ENCODE measurements around the gene COMMD1.

Gene COMMD1

DNA sequence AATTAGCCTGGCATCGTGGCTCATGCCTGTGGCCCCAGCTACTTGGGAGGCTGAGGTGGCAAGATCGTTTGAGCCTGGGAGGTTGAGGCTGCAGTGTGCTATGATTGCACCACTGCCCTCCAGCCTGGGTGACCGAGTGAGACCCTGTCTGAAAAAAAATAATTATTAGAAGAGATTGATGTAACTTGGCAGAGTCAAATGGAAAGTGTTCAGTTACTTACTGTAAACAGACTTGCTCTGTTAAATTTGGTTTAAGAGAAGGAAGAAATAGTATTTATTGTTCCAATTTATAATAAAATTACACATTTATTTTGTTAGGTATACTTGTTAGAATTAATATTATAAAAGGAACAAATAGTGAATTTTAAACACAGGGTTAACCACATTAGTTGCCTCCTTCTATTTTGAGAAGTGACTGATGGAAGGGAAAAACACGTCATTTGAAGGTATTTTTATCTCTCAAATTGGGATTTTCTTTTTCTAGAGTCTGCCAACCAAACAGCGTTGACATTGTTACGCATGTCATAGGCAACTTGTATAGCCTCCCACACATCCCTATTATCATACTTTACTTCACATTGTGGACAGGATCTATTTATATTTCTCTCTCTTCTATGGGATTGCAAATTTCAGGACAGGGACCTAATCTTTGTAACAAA is 171.6 kb downstream of the COMMD1 start:
- Histone ChIP-seq H3K4me1 (ENCODE audit: control insufficient read depth, insufficient read depth, low read length, poor library complexity, severe bottlenecking) (no peaks in the 10 kb centered on the region), H3K36me3 (ENCODE audit: control insufficient read depth, insufficient read depth, low read length) (peaks cover 4% of the 10 kb centered on the region), H3K27ac (ENCODE audit: low read depth, low read length, severe bottlenecking) (no peak overlapping the region), H3K4me3 (ENCODE audit: extremely low read depth, insufficient read depth, low read length, poor library complexity, severe bottlenecking) (no peak overlapping the region), H3K9me3 (ENCODE audit: control insufficient read depth, low read length) (peaks cover 11% of the 10 kb centered on the region)
- WGBS, 2 experiments (ENCODE audit: insufficient coverage in 2 of 2): 91 to 100% methylated on average over 4 to 5 of the region's 6 CpGs

DNA sequence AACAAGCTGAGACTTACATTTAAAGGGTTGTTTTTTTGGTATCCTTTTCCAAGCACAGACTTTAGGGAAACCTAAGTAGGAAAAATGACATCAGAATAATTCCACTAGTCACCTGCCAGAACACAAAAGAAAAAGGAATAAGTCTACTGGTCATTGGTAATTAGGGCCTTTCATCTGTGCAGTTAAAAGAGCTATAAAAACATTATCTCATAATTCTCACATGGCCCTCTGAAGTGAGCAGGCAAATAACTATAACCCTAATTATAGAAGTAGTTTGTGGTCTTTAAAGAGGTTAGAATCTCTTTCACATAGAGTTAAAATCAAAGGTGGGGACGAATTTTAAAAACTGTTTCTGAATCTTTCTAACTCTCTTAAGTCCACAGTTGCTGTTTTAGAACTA is 179.3 kb downstream of the COMMD1 start:
- no CpG with 5 or more reads among the region's 1 CpG for WGBS, 2 experiments (ENCODE audit: insufficient coverage in 2 of 2)
- Histone ChIP-seq H3K36me3 (ENCODE audit: control insufficient read depth, insufficient read depth, low read length) (no peaks in the 10 kb centered on the region), H3K9me3 (ENCODE audit: control insufficient read depth, low read length) (no peaks in the 10 kb centered on the region), H3K4me3 (ENCODE audit: extremely low read depth, insufficient read depth, low read length, poor library complexity, severe bottlenecking) (no peak overlapping the region), H3K27ac (ENCODE audit: low read depth, low read length, severe bottlenecking) (no peak overlapping the region), H3K4me1 (ENCODE audit: control insufficient read depth, insufficient read depth, low read length, poor library complexity, severe bottlenecking) (no peaks in the 10 kb centered on the region)

DNA sequence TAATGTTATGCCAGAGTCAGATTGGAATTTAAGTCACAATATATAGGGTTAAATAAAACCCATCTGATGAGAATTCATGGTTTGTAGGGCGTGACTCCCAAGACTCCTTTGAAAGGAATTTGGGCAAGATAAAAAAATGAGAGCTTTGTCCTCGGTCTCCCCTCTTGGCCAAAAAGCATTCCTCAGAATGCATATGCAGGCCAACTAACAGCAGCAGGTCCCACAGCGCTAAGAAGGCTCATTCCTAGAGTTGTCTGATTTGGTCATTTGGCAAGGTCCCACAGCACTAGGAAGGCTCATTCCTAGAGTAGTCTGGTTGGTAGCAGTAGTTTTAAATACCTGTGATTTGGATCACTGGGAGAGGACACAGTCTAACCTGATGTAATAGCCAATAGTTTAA is 184.2 kb downstream of the COMMD1 start:
- no peak overlapping the region for H3K4me3 ChIP-seq (ENCODE audit: extremely low read depth, insufficient read depth, low read length, poor library complexity, severe bottlenecking)
- H3K4me1 ChIP-seq (ENCODE audit: control insufficient read depth, insufficient read depth, low read length, poor library complexity, severe bottlenecking): no peaks in the 10 kb centered on the region
- 80 to 83% methylated on average over 2 to 3 of the region's 3 CpGs for WGBS, 2 experiments (ENCODE audit: insufficient coverage in 2 of 2)
- H3K27ac ChIP-seq (ENCODE audit: low read depth, low read length, severe bottlenecking): no peak overlapping the region
- H3K9me3 ChIP-seq (ENCODE audit: control insufficient read depth, low read length): no peaks in the 10 kb centered on the region
- H3K36me3 ChIP-seq (ENCODE audit: control insufficient read depth, insufficient read depth, low read length): no peaks in the 10 kb centered on the region

DNA sequence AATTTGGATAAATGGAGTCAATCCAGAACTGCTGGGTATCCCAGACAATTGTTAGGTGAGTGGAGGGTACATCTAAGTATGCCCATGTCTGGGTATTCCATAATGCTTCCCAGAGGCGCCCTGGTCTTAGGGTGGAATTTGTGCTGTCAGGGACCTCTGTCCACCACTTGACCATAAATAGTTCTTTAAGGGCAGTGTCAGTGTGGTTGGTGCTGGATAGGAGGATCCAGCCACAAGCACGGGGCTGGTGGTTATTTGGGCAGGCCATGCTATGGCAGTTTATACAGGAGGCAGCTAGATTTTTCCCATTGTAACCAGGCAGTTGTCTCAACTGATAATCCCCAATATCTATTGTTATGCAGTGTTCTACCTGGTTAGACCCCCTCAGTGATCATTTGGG is 186.0 kb downstream of the COMMD1 start:
- H3K4me3 ChIP-seq (ENCODE audit: extremely low read depth, insufficient read depth, low read length, poor library complexity, severe bottlenecking): no peak overlapping the region
- no peaks in the 10 kb centered on the region for H3K9me3 ChIP-seq (ENCODE audit: control insufficient read depth, low read length)
- no peaks in the 10 kb centered on the region for H3K4me1 ChIP-seq (ENCODE audit: control insufficient read depth, insufficient read depth, low read length, poor library complexity, severe bottlenecking)
- H3K27ac ChIP-seq (ENCODE audit: low read depth, low read length, severe bottlenecking): no peak overlapping the region
- WGBS, 2 experiments (ENCODE audit: insufficient coverage in 2 of 2): 80 to 100% methylated on average over 1 of the region's 2 CpGs
- no peaks in the 10 kb centered on the region for H3K36me3 ChIP-seq (ENCODE audit: control insufficient read depth, insufficient read depth, low read length)

DNA sequence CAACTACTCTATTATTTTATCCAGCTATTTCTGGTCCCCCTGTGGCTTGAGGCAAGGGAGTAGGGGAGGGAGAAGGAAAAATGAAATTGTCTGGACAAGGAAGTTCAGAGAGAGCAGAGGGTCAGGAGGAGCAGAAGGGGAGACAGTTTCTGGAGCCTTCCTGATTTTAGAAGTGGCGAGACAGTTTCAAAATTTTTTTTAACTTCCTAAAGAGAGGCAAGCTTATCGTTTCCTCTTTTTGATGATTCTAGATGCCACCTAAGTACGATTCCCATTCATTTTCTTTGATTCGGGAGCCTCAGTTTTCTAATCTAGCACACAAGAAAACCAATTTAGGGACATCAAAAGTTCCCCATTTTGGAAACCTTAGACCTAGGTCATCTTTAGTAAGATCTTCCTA is 193.6 kb downstream of the COMMD1 start:
- Histone ChIP-seq H3K4me3 (ENCODE audit: extremely low read depth, insufficient read depth, low read length, poor library complexity, severe bottlenecking) (no peak overlapping the region), H3K4me1 (ENCODE audit: control insufficient read depth, insufficient read depth, low read length, poor library complexity, severe bottlenecking) (no peaks in the 10 kb centered on the region), H3K27ac (ENCODE audit: low read depth, low read length, severe bottlenecking) (no peak overlapping the region), H3K36me3 (ENCODE audit: control insufficient read depth, insufficient read depth, low read length) (no peaks in the 10 kb centered on the region), H3K9me3 (ENCODE audit: control insufficient read depth, low read length) (no peaks in the 10 kb centered on the region)
- WGBS, 2 experiments (ENCODE audit: insufficient coverage in 2 of 2): 94 to 98% methylated on average over 4 of the region's 4 CpGs

DNA sequence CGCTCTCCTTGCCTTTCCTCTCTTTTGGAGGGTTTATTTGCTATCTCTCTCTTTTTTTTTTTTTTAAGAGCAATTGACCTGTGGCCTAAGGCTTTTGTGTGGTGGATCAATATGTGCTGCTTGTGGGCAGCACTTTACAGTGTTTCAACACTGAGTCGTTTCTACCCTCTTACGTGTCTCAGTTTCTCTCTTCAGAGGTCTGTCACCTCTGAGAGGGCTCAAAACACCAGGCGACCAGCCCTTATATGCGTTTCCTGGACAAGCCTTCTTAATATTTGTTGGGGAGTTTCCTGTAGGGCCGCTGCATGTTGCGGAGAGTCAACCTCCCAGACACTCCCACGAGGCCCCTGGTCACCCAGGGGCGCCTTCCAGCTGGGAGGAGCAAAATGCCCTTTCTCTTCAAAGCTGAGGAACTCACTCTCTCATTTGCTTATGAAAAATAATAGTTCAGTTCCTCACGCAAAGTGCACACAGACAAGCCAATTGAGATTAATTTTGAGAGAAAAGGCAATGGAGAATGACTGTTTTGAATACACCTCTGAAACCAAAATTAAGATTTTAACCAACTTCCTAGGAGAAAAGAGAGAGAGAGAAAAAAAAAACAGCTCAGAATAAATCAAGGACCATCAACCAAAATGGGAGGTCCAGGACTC is 194.2 kb downstream of the COMMD1 start:
- no peak overlapping the region for H3K27ac ChIP-seq (ENCODE audit: low read depth, low read length, severe bottlenecking)
- H3K4me3 ChIP-seq (ENCODE audit: extremely low read depth, insufficient read depth, low read length, poor library complexity, severe bottlenecking): no peak overlapping the region

DNA sequence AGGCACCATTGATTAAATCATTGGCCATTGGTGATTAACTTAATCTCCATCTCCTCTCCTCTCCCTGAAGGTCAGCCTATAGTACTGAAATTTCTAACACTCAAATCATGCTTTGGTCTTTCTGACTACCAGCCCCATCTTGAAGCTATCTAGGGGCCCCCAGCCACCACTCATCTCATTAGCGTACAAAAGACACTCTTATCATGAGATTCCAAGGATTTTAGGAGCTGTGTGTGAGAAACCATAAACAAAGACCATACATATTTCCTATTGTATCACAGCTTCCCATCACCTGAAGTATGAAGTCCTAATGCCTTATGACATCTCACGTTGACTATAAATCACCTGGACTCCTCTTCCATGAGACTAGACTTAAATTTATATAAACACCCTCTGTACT is 196.4 kb downstream of the COMMD1 start:
- Histone ChIP-seq H3K4me1 (ENCODE audit: control insufficient read depth, insufficient read depth, low read length, poor library complexity, severe bottlenecking) (no peaks in the 10 kb centered on the region), H3K4me3 (ENCODE audit: extremely low read depth, insufficient read depth, low read length, poor library complexity, severe bottlenecking) (no peak overlapping the region)
- 78 to 88% methylated on average over 1 of the region's 2 CpGs for WGBS, 2 experiments (ENCODE audit: insufficient coverage in 2 of 2)

More for the DNA sequence above, 194.2 kb downstream of the COMMD1 start:
- no peaks in the 10 kb centered on the region for H3K36me3 ChIP-seq (ENCODE audit: control insufficient read depth, insufficient read depth, low read length)
- no peaks in the 10 kb centered on the region for H3K4me1 ChIP-seq (ENCODE audit: control insufficient read depth, insufficient read depth, low read length, poor library complexity, severe bottlenecking)
- H3K9me3 ChIP-seq (ENCODE audit: control insufficient read depth, low read length): no peaks in the 10 kb centered on the region
- WGBS, 2 experiments (ENCODE audit: insufficient coverage in 2 of 2): 86 to 95% methylated on average over 2 to 7 of the region's 10 CpGs

DNA sequence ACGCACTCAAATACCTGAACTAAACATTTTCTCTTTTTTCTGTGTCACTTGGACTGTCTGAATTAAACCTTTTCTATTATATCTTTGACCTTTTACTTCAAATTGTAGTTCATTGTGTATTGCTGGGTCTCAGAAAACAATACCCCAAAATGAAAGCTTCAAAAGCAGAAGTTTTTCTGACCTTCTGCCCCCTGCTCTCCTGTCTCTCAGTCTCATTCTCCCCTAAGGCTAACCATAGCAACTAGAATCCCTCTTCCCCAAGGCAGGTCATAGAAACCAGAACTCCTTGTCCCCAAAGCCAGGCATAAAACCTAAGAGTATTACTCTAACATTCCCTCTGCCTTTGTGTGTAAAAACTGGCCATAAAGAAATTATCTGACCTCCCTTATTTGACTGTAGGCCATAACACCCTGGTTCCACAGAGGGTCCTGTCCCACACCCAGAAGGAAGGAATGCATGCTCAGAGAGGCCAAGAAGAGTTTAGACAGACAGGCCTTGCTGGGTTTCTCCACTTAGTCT is 197.0 kb downstream of the COMMD1 start:
- 89% methylated on average over 1 of the region's 1 CpG; no CpG with 5 or more reads in 1 of the 2 experiments for WGBS, 2 experiments (ENCODE audit: insufficient coverage in 2 of 2)
- no peaks in the 10 kb centered on the region for H3K4me1 ChIP-seq (ENCODE audit: control insufficient read depth, insufficient read depth, low read length, poor library complexity, severe bottlenecking)
- no peak overlapping the region for H3K4me3 ChIP-seq (ENCODE audit: extremely low read depth, insufficient read depth, low read length, poor library complexity, severe bottlenecking)
- H3K9me3 ChIP-seq (ENCODE audit: control insufficient read depth, low read length): no peaks in the 10 kb centered on the region
- no peaks in the 10 kb centered on the region for H3K36me3 ChIP-seq (ENCODE audit: control insufficient read depth, insufficient read depth, low read length)
- H3K27ac ChIP-seq (ENCODE audit: low read depth, low read length, severe bottlenecking): no peak overlapping the region

More for the DNA sequence above, 196.4 kb downstream of the COMMD1 start:
- Histone ChIP-seq H3K9me3 (ENCODE audit: control insufficient read depth, low read length) (no peaks in the 10 kb centered on the region), H3K27ac (ENCODE audit: low read depth, low read length, severe bottlenecking) (no peak overlapping the region), H3K36me3 (ENCODE audit: control insufficient read depth, insufficient read depth, low read length) (no peaks in the 10 kb centered on the region)

DNA sequence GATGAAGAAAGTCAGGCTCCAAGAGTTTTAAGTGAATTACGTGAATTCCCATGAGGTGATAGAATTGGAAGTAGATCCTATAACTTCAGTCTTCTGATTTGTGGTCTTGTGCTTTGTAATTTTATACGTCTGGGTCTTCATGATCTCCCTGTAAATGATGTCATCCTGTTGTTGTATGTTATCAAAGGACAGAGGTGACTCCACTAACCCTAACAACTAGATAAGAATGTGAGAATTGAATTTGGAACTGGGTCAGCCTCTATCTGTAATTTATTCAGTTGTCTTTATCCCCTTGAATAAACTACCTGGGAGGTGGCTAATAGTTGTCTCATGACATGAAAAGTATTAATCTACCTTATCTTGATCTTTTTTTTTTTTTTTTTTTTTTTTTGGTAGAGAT is 204.1 kb downstream of the COMMD1 start:
- H3K36me3 ChIP-seq (ENCODE audit: control insufficient read depth, insufficient read depth, low read length): no peaks in the 10 kb centered on the region
- H3K4me3 ChIP-seq (ENCODE audit: extremely low read depth, insufficient read depth, low read length, poor library complexity, severe bottlenecking): no peak overlapping the region
- 79 to 100% methylated on average over 1 to 2 of the region's 2 CpGs for WGBS, 2 experiments (ENCODE audit: insufficient coverage in 2 of 2)
- H3K9me3 ChIP-seq (ENCODE audit: control insufficient read depth, low read length): no peaks in the 10 kb centered on the region
- peaks cover 3% of the 10 kb centered on the region for H3K4me1 ChIP-seq (ENCODE audit: control insufficient read depth, insufficient read depth, low read length, poor library complexity, severe bottlenecking)
- no peak overlapping the region for H3K27ac ChIP-seq (ENCODE audit: low read depth, low read length, severe bottlenecking)

DNA sequence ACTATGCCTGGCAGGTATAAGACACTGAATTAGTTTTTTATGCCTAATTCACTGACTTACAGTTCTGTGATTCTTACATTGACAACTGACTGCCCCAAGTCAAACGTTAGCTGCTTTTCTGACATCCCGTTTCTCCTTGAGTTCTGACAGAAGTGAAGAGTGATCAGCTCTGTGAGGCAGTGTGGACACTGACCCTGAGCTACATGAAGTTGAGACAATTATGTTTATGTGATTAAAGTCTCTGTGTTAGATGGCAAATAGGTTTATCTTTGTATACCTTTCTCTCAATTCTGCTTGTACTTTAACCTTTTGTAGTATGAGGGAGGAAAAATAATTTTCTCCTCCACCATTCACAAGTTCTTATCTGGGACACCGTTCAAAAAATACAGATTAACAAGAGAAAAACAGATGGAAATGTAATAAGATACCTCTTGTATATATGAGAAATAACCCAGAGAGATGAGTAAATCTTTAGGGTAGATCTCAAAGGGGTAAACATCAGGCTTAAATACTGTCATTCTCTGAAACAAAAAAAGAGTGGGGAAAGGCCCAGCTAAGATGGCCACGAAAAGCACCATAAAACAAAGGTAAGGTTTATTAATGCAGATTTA is 205.0 kb downstream of the COMMD1 start:
- WGBS, 2 experiments (ENCODE audit: insufficient coverage in 2 of 2): 70 to 80% methylated on average over 2 to 3 of the region's 4 CpGs
- no peak overlapping the region for H3K4me3 ChIP-seq (ENCODE audit: extremely low read depth, insufficient read depth, low read length, poor library complexity, severe bottlenecking)
- H3K27ac ChIP-seq (ENCODE audit: low read depth, low read length, severe bottlenecking): no peak overlapping the region
- H3K4me1 ChIP-seq (ENCODE audit: control insufficient read depth, insufficient read depth, low read length, poor library complexity, severe bottlenecking): peaks cover 4% of the 10 kb centered on the region
- no peaks in the 10 kb centered on the region for H3K36me3 ChIP-seq (ENCODE audit: control insufficient read depth, insufficient read depth, low read length)
- H3K9me3 ChIP-seq (ENCODE audit: control insufficient read depth, low read length): no peaks in the 10 kb centered on the region

DNA sequence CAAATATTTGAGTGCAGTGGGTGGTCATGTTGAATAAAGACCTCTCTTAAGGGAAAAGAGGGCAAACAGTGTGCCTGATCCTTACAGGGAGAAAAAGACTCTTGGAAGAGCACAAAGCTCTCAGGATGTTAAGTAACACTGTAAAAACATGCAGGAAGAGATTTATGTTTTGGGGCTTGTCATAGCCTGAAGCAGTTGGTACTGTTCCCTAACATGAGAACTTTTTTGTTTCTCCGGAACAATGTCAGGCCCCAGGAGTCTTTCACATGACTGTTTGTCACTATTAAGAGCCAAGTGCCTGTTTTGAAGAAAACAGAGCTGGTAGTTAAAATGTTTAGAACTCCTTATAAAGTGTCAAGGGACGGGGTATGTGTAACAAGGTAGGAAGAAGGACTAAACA is 206.7 kb downstream of the COMMD1 start:
- H3K36me3 ChIP-seq (ENCODE audit: control insufficient read depth, insufficient read depth, low read length): no peaks in the 10 kb centered on the region
- H3K27ac ChIP-seq (ENCODE audit: low read depth, low read length, severe bottlenecking): peak overlapping the region; percentile 50
- WGBS, 2 experiments (ENCODE audit: insufficient coverage in 2 of 2): 18 to 58% methylated on average over 1 of the region's 2 CpGs
- peaks cover 4% of the 10 kb centered on the region for H3K4me1 ChIP-seq (ENCODE audit: control insufficient read depth, insufficient read depth, low read length, poor library complexity, severe bottlenecking)
- no peaks in the 10 kb centered on the region for H3K9me3 ChIP-seq (ENCODE audit: control insufficient read depth, low read length)
- H3K4me3 ChIP-seq (ENCODE audit: extremely low read depth, insufficient read depth, low read length, poor library complexity, severe bottlenecking): no peak overlapping the region
